ENCODE results near the gene SMC6. TPM values are rescaled to one million over a fixed set of nuclear protein-coding genes. Genes with fewer than 3 reads are reported as not detected.

SMC6 gene
- total RNA-seq, 2 donors from 2014 or later: 10.4 to 13.4 TPM

DNA sequence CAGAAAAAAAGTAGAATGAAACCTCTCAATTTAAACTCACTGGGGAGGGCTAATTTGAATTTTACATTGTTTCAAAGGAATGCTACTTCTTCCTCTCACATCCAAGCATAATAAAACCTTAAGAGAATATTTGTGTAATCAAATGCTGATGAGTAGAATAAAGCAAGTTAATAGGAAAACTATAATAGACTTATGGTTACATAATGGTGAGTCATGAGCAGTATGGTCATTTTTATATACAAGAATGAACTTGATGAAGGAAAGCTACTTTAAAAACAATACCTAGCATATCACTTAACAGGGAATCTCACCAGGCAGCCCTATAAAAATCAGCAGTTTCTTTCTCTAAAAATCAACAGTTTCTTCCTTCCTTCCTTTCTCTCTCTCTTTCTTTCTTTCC, 132.8 kb downstream of the SMC6 start:
- DNase-seq (ENCODE audit: low spot score) (no peak), ATAC-seq (ENCODE audit: insufficient number of reproducible peaks, low FRiP score, low read depth) (no peak)
- H3K36me3 ChIP-seq: no peaks in the 10 kb centered on the region
- no peaks in the 10 kb centered on the region for H3K4me1 ChIP-seq (ENCODE audit: control insufficient read depth in 1 of 2, low read depth in 2 of 2)
- TF ChIP-seq, protein P1, sequence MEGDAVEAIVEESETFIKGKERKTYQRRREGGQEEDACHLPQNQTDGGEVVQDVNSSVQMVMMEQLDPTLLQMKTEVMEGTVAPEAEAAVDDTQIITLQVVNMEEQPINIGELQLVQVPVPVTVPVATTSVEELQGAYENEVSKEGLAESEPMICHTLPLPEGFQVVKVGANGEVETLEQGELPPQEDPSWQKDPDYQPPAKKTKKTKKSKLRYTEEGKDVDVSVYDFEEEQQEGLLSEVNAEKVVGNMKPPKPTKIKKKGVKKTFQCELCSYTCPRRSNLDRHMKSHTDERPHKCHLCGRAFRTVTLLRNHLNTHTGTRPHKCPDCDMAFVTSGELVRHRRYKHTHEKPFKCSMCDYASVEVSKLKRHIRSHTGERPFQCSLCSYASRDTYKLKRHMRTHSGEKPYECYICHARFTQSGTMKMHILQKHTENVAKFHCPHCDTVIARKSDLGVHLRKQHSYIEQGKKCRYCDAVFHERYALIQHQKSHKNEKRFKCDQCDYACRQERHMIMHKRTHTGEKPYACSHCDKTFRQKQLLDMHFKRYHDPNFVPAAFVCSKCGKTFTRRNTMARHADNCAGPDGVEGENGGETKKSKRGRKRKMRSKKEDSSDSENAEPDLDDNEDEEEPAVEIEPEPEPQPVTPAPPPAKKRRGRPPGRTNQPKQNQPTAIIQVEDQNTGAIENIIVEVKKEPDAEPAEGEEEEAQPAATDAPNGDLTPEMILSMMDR (IDR thresholded peaks at IDR 0.05): no peak
- H3K27ac ChIP-seq: no peak overlapping the region
- no peaks in the 10 kb centered on the region for H3K9me3 ChIP-seq
- no peaks in the 10 kb centered on the region for H3K27me3 ChIP-seq (replicated peaks; ENCODE audit: insufficient read depth)
- H3K4me3 ChIP-seq: no peak overlapping the region

DNA sequence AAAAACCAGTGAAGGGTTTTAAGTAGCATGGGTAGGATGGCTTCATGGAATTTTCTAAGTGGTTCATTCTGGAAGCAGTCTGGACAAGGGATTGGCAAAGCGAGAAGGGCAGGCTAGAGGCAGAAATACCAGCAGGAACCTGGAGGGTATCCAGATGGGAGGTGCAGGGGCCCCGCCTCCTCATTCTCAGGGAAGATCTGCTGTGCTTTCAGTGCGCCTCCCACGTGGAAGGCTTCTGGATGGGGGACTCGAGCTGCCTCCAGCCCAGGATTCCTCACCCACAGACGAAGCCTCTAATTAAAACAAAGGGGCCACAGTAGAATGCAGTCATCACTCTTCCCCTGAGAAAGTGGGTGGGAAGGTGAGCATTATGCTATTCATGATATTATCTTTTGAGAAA, 133.3 kb downstream of the SMC6 start:
- H3K4me3 ChIP-seq: no peak overlapping the region
- H3K27me3 ChIP-seq (replicated peaks; ENCODE audit: insufficient read depth): no peaks in the 10 kb centered on the region
- no peaks in the 10 kb centered on the region for H3K9me3 ChIP-seq
- no peaks in the 10 kb centered on the region for H3K4me1 ChIP-seq (ENCODE audit: control insufficient read depth in 1 of 2, low read depth in 2 of 2)
- no peaks in the 10 kb centered on the region for H3K36me3 ChIP-seq
- no peak for ATAC-seq (ENCODE audit: insufficient number of reproducible peaks, low FRiP score, low read depth)
- TF ChIP-seq, protein P1 (IDR thresholded peaks at IDR 0.05): no peak
- no peak overlapping the region for H3K27ac ChIP-seq
- no peak for DNase-seq (ENCODE audit: low spot score)

DNA sequence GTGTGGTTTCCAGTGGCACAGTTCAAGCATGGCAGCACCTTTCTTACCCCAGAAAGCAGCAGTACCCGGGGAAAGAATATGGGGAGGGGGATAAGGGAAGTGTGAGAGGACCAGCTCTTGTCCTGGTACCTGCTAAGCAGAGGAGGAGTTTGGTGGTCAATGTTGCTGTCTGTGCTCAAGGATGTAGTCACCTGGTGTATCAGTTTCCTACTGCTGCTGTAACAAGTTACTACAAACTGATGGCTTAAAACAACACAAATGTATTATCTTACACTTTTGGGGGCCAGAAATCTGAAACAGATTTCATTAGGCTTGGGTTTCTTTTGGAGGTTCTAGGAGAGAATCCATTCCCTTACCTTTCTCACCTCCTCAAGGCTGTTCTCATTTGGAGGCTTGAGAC, 135.7 kb downstream of the SMC6 start:
- DNase-seq (ENCODE audit: low spot score) (no peak), ATAC-seq (ENCODE audit: insufficient number of reproducible peaks, low FRiP score, low read depth) (no peak)
- H3K4me1 ChIP-seq (ENCODE audit: control insufficient read depth in 1 of 2, low read depth in 2 of 2): no peaks in the 10 kb centered on the region
- no peaks in the 10 kb centered on the region for H3K27me3 ChIP-seq (replicated peaks; ENCODE audit: insufficient read depth)
- H3K9me3 ChIP-seq: no peaks in the 10 kb centered on the region
- no peak overlapping the region for H3K4me3 ChIP-seq
- no peaks in the 10 kb centered on the region for H3K36me3 ChIP-seq
- H3K27ac ChIP-seq: no peak overlapping the region
- TF ChIP-seq, protein P1 (IDR thresholded peaks at IDR 0.05): no peak

DNA sequence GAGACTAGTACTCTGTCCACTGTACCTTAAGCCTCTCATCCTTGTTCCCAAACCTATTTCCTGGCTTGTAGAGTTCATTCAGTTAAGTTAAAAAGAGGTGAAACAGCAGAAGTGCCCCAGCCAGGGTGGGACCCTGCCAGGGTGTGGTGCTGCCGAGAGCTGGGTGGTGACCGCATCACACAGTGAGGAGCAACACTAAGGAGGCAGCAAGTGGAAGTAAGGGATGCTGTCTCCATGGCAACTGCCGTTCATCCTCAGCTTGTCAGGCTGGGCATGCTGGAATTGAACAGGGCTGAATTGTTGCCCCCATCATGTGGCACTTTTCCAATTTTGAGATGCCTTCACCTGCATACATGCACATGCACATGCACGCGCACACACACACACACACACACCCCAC, 136.1 kb downstream of the SMC6 start:
- DNase-seq (ENCODE audit: low spot score): no peak
- no peaks in the 10 kb centered on the region for H3K36me3 ChIP-seq
- TF ChIP-seq, protein P1 (IDR thresholded peaks at IDR 0.05): no peak
- no peak overlapping the region for H3K4me3 ChIP-seq
- H3K27ac ChIP-seq: no peak overlapping the region
- H3K27me3 ChIP-seq (replicated peaks; ENCODE audit: insufficient read depth): no peaks in the 10 kb centered on the region
- ATAC-seq (ENCODE audit: insufficient number of reproducible peaks, low FRiP score, low read depth): no peak
- no peaks in the 10 kb centered on the region for H3K9me3 ChIP-seq
- H3K4me1 ChIP-seq (ENCODE audit: control insufficient read depth in 1 of 2, low read depth in 2 of 2): no peaks in the 10 kb centered on the region

DNA sequence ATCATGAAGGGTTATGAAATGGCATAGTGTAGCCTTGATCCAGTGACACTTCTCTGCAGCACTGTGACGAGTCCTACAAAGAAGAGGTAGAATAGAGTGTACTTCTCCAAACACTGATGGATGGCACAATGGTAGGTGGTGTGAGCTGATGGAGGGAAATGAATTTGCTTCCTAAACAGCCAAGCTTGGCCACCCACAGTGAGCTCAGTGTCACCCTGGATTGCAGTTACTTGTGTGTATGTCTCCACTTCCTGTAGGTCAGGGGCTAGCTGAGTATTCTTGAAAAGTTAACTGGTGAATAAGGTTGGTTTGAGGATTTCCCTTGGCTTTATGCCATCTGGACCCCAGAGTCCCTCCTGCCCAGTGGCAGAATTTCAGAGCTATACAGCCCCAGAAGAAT, 137.2 kb downstream of the SMC6 start:
- Histone ChIP-seq H3K36me3 (no peaks in the 10 kb centered on the region), H3K9me3 (no peaks in the 10 kb centered on the region), H3K4me1 (ENCODE audit: control insufficient read depth in 1 of 2, low read depth in 2 of 2) (no peaks in the 10 kb centered on the region), H3K4me3 (no peak overlapping the region), H3K27ac (no peak overlapping the region), H3K27me3 (replicated peaks; ENCODE audit: insufficient read depth) (no peaks in the 10 kb centered on the region)
- DNase-seq (ENCODE audit: low spot score) (no peak), ATAC-seq (ENCODE audit: insufficient number of reproducible peaks, low FRiP score, low read depth) (no peak)
- TF ChIP-seq, protein P1 (IDR thresholded peaks at IDR 0.05): no peak
